ENCODE data around the gene HDDC3.
A peak's percentile ranks its signal among the peaks of the same experiment; 100 is the strongest.

HDDC3 gene

DNA sequence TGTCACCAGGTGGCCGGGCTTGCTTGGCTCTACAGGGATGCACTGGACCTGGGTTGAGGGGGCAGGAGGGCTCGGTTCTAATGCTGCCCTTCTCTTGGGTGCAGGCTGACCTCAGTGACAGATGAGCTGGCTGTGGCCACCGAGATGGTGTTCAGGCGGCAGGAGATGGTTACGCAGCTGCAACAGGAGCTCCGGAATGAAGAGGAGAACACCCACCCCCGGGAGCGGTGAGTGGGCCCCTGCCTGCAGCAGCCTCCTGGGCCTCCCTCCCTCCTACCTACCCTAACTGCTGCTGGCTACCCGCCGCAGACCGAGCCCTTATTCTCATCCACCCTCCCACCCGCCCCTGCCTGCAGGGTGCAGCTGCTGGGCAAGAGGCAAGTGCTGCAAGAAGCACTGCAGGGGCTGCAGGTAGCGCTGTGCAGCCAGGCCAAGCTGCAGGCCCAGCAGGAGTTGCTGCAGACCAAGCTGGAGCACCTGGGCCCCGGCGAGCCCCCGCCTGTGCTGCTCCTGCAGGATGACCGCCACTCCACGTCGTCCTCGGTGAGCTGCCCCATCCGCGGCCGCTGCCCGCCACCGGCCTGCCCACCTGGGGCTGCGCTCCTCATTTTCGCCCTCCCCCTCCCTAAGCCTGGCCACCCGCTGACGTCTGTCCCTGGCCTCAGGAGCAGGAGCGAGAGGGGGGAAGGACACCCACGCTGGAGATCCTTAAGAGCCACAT, 42.5 kb downstream of the HDDC3 start:
- Histone ChIP-seq H3K4me1 (ENCODE audit: control insufficient read depth, insufficient read depth, low read length) (peaks cover 18% of the 10 kb centered on the region), H3K4me3 (ENCODE audit: low read length in 2 of 2) (no peak overlapping the region), H3K9me3 (ENCODE audit: control insufficient read depth in 2 of 2, low read length in 2 of 2) (no peaks in the 10 kb centered on the region), H3K27me3 (ENCODE audit: control insufficient read depth in 1 of 2, insufficient read depth in 2 of 2, low read length in 2 of 2) (no peaks in the 10 kb centered on the region), H3K27ac (ENCODE audit: low read length) (no peak overlapping the region), H3K9ac (ENCODE audit: low read length in 2 of 2) (no peak overlapping the region), H3K36me3 (ENCODE audit: control insufficient read depth in 2 of 2, insufficient read depth in 2 of 2, low read length in 2 of 2) (peaks cover 19 to 49% of the 10 kb centered on the region in 2 donors)

DNA sequence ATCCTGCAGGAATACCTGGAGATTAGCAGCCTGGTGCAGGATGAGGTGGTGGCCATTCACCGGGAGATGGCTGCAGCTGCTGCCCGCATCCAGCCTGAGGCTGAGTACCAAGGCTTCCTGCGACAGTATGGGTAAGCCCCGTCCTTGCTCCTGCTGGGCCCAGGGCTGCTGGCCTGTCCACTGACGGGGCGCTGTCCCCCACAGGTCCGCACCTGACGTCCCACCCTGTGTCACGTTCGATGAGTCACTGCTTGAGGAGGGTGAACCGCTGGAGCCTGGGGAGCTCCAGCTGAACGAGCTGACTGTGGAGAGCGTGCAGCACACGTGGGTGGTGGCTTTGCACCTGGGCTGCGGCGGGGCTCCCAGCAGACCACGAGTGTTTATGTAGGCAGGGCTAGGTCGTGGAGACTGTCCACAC, 43.0 kb downstream of the HDDC3 start:
- no peaks in the 10 kb centered on the region for H3K27me3 ChIP-seq (ENCODE audit: control insufficient read depth in 1 of 2, insufficient read depth in 2 of 2, low read length in 2 of 2)
- H3K4me3 ChIP-seq (ENCODE audit: low read length in 2 of 2): no peak overlapping the region
- peaks cover 23% of the 10 kb centered on the region for H3K4me1 ChIP-seq (ENCODE audit: control insufficient read depth, insufficient read depth, low read length)
- H3K27ac ChIP-seq (ENCODE audit: low read length): no peak overlapping the region
- no peak overlapping the region for H3K9ac ChIP-seq (ENCODE audit: low read length in 2 of 2)
- H3K9me3 ChIP-seq (ENCODE audit: control insufficient read depth in 2 of 2, low read length in 2 of 2): no peaks in the 10 kb centered on the region
- peaks cover 19 to 49% of the 10 kb centered on the region in 2 donors for H3K36me3 ChIP-seq (ENCODE audit: control insufficient read depth in 2 of 2, insufficient read depth in 2 of 2, low read length in 2 of 2)

DNA sequence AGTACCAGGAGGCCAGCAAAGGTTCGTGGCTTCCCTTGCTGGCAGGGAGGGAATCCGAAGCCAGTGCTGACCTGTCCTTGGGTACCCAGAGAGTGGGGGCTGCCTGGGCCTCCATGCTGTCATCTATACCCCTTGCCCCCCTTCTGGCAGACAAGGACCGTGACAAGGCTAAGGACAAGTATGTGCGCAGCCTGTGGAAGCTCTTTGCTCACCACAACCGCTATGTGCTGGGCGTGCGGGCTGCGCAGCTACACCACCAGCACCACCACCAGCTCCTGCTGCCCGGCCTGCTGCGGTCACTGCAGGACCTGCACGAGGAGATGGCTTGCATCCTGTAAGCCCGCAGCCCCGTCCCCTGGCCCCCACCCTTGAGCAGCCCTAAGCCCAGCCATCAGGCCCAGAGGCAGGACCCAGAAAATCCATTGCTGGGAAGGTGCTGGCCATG, 45.3 kb downstream of the HDDC3 start:
- Histone ChIP-seq H3K36me3 (ENCODE audit: control insufficient read depth in 2 of 2, insufficient read depth in 2 of 2, low read length in 2 of 2) (peaks cover 10 to 31% of the 10 kb centered on the region in 2 donors), H3K9ac (ENCODE audit: low read length in 2 of 2) (no peak overlapping the region), H3K27ac (ENCODE audit: low read length) (no peak overlapping the region), H3K4me3 (ENCODE audit: low read length in 2 of 2) (no peak overlapping the region), H3K4me1 (ENCODE audit: control insufficient read depth, insufficient read depth, low read length) (peaks cover 40% of the 10 kb centered on the region), H3K9me3 (ENCODE audit: control insufficient read depth in 2 of 2, low read length in 2 of 2) (no peaks in the 10 kb centered on the region), H3K27me3 (ENCODE audit: control insufficient read depth in 1 of 2, insufficient read depth in 2 of 2, low read length in 2 of 2) (no peaks in the 10 kb centered on the region)

DNA sequence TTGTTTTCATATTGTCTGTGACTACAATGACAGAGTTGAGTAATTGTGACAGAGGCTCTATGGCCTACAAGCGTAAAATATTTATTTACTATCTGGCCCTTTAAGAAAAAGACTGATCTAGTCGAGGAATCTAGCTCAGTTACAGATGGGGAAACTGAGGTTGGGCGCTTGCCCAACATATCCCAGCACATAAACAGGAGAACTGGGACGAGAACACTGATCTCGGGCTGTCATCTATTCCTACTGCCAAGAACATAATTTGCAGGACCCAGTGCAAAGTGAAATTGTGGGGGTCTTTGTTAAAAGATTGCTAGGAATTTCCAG, 46.1 kb downstream of the HDDC3 start:
- Histone ChIP-seq H3K27ac (ENCODE audit: low read length) (peak overlapping the region; percentile 90), H3K9ac (ENCODE audit: low read length in 2 of 2) (no peak overlapping the region)

GRCh38 chr15:90885432-90886290, 46.7 kb downstream of the HDDC3 start:
- peaks cover 40% of the 10 kb centered on the region for H3K4me1 ChIP-seq (ENCODE audit: control insufficient read depth, insufficient read depth, low read length)
- peak overlapping the region; percentile 47 to 73 for H3K4me3 ChIP-seq (ENCODE audit: low read length in 2 of 2)

More for the DNA sequence above, 46.1 kb downstream of the HDDC3 start:
- peak overlapping the region in 1 of 2 donors; percentile 73 for H3K4me3 ChIP-seq (ENCODE audit: low read length in 2 of 2)
- H3K4me1 ChIP-seq (ENCODE audit: control insufficient read depth, insufficient read depth, low read length): peaks cover 40% of the 10 kb centered on the region
- no peaks in the 10 kb centered on the region for H3K9me3 ChIP-seq (ENCODE audit: control insufficient read depth in 2 of 2, low read length in 2 of 2)
- H3K36me3 ChIP-seq (ENCODE audit: control insufficient read depth in 2 of 2, insufficient read depth in 2 of 2, low read length in 2 of 2): peaks cover 4 to 28% of the 10 kb centered on the region in 2 donors
- no peaks in the 10 kb centered on the region for H3K27me3 ChIP-seq (ENCODE audit: control insufficient read depth in 1 of 2, insufficient read depth in 2 of 2, low read length in 2 of 2)

GRCh38 chr15:90884719-90885431, 47.5 kb downstream of the HDDC3 start:
- Histone ChIP-seq H3K27ac (ENCODE audit: low read length) (peak overlapping the region; percentile 90), H3K27me3 (ENCODE audit: control insufficient read depth in 1 of 2, insufficient read depth in 2 of 2, low read length in 2 of 2) (no peaks in the 10 kb centered on the region), H3K9ac (ENCODE audit: low read length in 2 of 2) (peak overlapping the region; percentile 73 to 87), H3K36me3 (ENCODE audit: control insufficient read depth in 2 of 2, insufficient read depth in 2 of 2, low read length in 2 of 2) (peaks cover 12 to 29% of the 10 kb centered on the region in 2 donors), H3K4me3 (ENCODE audit: low read length in 2 of 2) (peak overlapping the region; percentile 62 to 73), H3K4me1 (ENCODE audit: control insufficient read depth, insufficient read depth, low read length) (peaks cover 40% of the 10 kb centered on the region), H3K9me3 (ENCODE audit: control insufficient read depth in 2 of 2, low read length in 2 of 2) (no peaks in the 10 kb centered on the region)

More at GRCh38 chr15:90885432-90886290, 46.7 kb downstream of the HDDC3 start:
- peaks cover 7 to 27% of the 10 kb centered on the region in 2 donors for H3K36me3 ChIP-seq (ENCODE audit: control insufficient read depth in 2 of 2, insufficient read depth in 2 of 2, low read length in 2 of 2)
- peak overlapping the region; percentile 73 to 87 for H3K9ac ChIP-seq (ENCODE audit: low read length in 2 of 2)
- no peaks in the 10 kb centered on the region for H3K27me3 ChIP-seq (ENCODE audit: control insufficient read depth in 1 of 2, insufficient read depth in 2 of 2, low read length in 2 of 2)
- H3K27ac ChIP-seq (ENCODE audit: low read length): peak overlapping the region; percentile 90
- H3K9me3 ChIP-seq (ENCODE audit: control insufficient read depth in 2 of 2, low read length in 2 of 2): no peaks in the 10 kb centered on the region

GRCh38 chr15:90883976-90884718, 48.2 kb downstream of the HDDC3 start, which contains the start of gene FES:
TSS of gene FES (plus strand) at chr15:90884504. CDS start at chr15:90885046, 542 bp downstream.
- peaks cover 40% of the 10 kb centered on the region for H3K4me1 ChIP-seq (ENCODE audit: control insufficient read depth, insufficient read depth, low read length)
- H3K27ac ChIP-seq (ENCODE audit: low read length): peak within 1 kb of the TSS; percentile 90
- H3K4me3 ChIP-seq (ENCODE audit: low read length in 2 of 2): peak within 1 kb of the TSS; percentile 62 to 73
- no peaks in the 10 kb centered on the region for H3K27me3 ChIP-seq (ENCODE audit: control insufficient read depth in 1 of 2, insufficient read depth in 2 of 2, low read length in 2 of 2)
- H3K9me3 ChIP-seq (ENCODE audit: control insufficient read depth in 2 of 2, low read length in 2 of 2): no peaks in the 10 kb centered on the region
- peak within 1 kb of the TSS; percentile 73 to 87 for H3K9ac ChIP-seq (ENCODE audit: low read length in 2 of 2)
- H3K36me3 ChIP-seq (ENCODE audit: control insufficient read depth in 2 of 2, insufficient read depth in 2 of 2, low read length in 2 of 2): peaks cover 12 to 32% of the 10 kb centered on the region in 2 donors

DNA sequence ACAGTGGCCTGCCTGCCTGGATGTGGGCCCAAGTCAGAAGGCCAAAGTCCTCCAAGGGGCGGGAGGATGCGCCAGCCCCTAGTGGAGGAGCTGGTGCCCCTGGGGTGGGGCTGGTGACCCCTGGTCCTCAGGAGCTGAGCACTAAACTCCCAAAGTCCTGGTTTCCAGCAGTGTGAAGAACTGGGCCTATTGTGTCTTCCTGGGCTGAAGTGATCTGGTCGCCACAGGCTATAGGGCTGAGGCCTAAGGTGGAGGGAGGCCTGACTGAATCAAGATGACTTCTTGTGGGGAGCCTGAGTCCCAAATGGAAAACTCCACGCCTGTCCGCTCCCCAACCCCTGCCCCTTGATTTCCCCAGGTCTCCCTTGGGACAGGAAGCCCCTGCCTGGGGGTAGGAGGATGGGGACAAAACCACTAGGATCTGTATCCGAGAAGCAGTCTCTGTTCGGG, 48.8 kb downstream of the HDDC3 start:
- no peaks in the 10 kb centered on the region for H3K9me3 ChIP-seq (ENCODE audit: control insufficient read depth in 2 of 2, low read length in 2 of 2)
- peak overlapping the region; percentile 73 to 87 for H3K9ac ChIP-seq (ENCODE audit: low read length in 2 of 2)
- H3K4me1 ChIP-seq (ENCODE audit: control insufficient read depth, insufficient read depth, low read length): peaks cover 40% of the 10 kb centered on the region
- peak overlapping the region; percentile 62 to 73 for H3K4me3 ChIP-seq (ENCODE audit: low read length in 2 of 2)
- H3K27me3 ChIP-seq (ENCODE audit: control insufficient read depth in 1 of 2, insufficient read depth in 2 of 2, low read length in 2 of 2): no peaks in the 10 kb centered on the region
- H3K36me3 ChIP-seq (ENCODE audit: control insufficient read depth in 2 of 2, insufficient read depth in 2 of 2, low read length in 2 of 2): peaks cover 12 to 34% of the 10 kb centered on the region in 2 donors
- peak overlapping the region; percentile 90 for H3K27ac ChIP-seq (ENCODE audit: low read length)

DNA sequence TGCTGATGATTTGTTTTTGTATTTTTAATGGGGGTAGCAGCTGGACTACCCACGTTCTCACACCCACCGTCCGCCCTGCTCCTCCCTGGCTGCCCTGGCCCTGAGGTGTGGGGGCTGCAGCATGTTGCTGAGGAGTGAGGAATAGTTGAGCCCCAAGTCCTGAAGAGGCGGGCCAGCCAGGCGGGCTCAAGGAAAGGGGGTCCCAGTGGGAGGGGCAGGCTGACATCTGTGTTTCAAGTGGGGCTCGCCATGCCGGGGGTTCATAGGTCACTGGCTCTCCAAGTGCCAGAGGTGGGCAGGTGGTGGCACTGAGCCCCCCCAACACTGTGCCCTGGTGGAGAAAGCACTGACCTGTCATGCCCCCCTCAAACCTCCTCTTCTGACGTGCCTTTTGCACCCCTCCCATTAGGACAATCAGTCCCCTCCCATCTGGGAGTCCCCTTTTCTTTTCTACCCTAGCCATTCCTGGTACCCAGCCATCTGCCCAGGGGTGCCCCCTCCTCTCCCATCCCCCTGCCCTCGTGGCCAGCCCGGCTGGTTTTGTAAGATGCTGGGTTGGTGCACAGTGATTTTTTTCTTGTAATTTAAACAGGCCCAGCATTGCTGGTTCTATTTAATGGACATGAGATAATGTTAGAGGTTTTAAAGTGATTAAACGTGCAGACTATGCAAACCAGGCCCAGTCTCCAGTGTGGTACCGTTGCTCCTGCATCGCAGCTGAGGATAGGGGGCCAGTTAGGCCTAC, 49.4 kb downstream of the HDDC3 start:
- peaks cover 42% of the 10 kb centered on the region for H3K4me1 ChIP-seq (ENCODE audit: control insufficient read depth, insufficient read depth, low read length)
- H3K27me3 ChIP-seq (ENCODE audit: control insufficient read depth in 1 of 2, insufficient read depth in 2 of 2, low read length in 2 of 2): no peaks in the 10 kb centered on the region
- no peaks in the 10 kb centered on the region for H3K9me3 ChIP-seq (ENCODE audit: control insufficient read depth in 2 of 2, low read length in 2 of 2)
- H3K27ac ChIP-seq (ENCODE audit: low read length): peak overlapping the region; percentile 90
- H3K9ac ChIP-seq (ENCODE audit: low read length in 2 of 2): peak overlapping the region; percentile 73 to 87
- peak overlapping the region in 1 of 2 donors; percentile 73 for H3K4me3 ChIP-seq (ENCODE audit: low read length in 2 of 2)
- H3K36me3 ChIP-seq (ENCODE audit: control insufficient read depth in 2 of 2, insufficient read depth in 2 of 2, low read length in 2 of 2): peaks cover 18 to 40% of the 10 kb centered on the region in 2 donors

All from stomach smooth muscle (tissue), 2 donors.